Measurements from ENCODE around the gene GGCT.

Gene GGCT

GRCh38 chr7:30452280-30452930 lies 52.2 kb downstream of the GGCT start:
- H3K36me3 ChIP-seq (ENCODE audit: control insufficient read depth in 1 of 2, insufficient read depth in 2 of 2, low read length in 2 of 2), result peaks cover 15 to 54% of the 10 kb centered on the region in 2 donors
- no peak overlapping the region for H3K9ac ChIP-seq (ENCODE audit: low read depth in 1 of 2, low read length in 2 of 2)
- H3K27me3 ChIP-seq (ENCODE audit: control insufficient read depth in 1 of 2, insufficient read depth in 2 of 2, low read length in 2 of 2), result no peaks in the 10 kb centered on the region
- no peak overlapping the region for H3K27ac ChIP-seq (ENCODE audit: low read depth, low read length)
- H3K4me3 ChIP-seq (ENCODE audit: low read depth in 1 of 2, low read length in 2 of 2), result no peak overlapping the region
- H3K9me3 ChIP-seq (ENCODE audit: control insufficient read depth in 1 of 2, low read length in 2 of 2), result no peaks in the 10 kb centered on the region
- H3K4me1 ChIP-seq (ENCODE audit: control insufficient read depth in 1 of 2, insufficient read depth in 2 of 2, low read length in 2 of 2), result no peaks in the 10 kb centered on the region

GRCh38 chr7:30451539-30452279 lies 52.9 kb downstream of the GGCT start:
- H3K27me3 ChIP-seq (ENCODE audit: control insufficient read depth in 1 of 2, insufficient read depth in 2 of 2, low read length in 2 of 2), result no peaks in the 10 kb centered on the region
- H3K4me3 ChIP-seq (ENCODE audit: low read depth in 1 of 2, low read length in 2 of 2), result no peak overlapping the region
- H3K36me3 ChIP-seq (ENCODE audit: control insufficient read depth in 1 of 2, insufficient read depth in 2 of 2, low read length in 2 of 2), result peaks cover 16 to 57% of the 10 kb centered on the region in 2 donors
- no peaks in the 10 kb centered on the region for H3K4me1 ChIP-seq (ENCODE audit: control insufficient read depth in 1 of 2, insufficient read depth in 2 of 2, low read length in 2 of 2)
- no peak overlapping the region for H3K27ac ChIP-seq (ENCODE audit: low read depth, low read length)
- H3K9ac ChIP-seq (ENCODE audit: low read depth in 1 of 2, low read length in 2 of 2), result no peak overlapping the region
- H3K9me3 ChIP-seq (ENCODE audit: control insufficient read depth in 1 of 2, low read length in 2 of 2), result no peaks in the 10 kb centered on the region

GRCh38 chr7:30450983-30451497 lies 53.6 kb downstream of the GGCT start:
- Histone ChIP-seq H3K27me3 (ENCODE audit: control insufficient read depth in 1 of 2, insufficient read depth in 2 of 2, low read length in 2 of 2) (no peaks in the 10 kb centered on the region), H3K4me3 (ENCODE audit: low read depth in 1 of 2, low read length in 2 of 2) (no peak overlapping the region), H3K9me3 (ENCODE audit: control insufficient read depth in 1 of 2, low read length in 2 of 2) (no peaks in the 10 kb centered on the region), H3K4me1 (ENCODE audit: control insufficient read depth in 1 of 2, insufficient read depth in 2 of 2, low read length in 2 of 2) (no peaks in the 10 kb centered on the region), H3K27ac (ENCODE audit: low read depth, low read length) (no peak overlapping the region), H3K9ac (ENCODE audit: low read depth in 1 of 2, low read length in 2 of 2) (no peak overlapping the region), H3K36me3 (ENCODE audit: control insufficient read depth in 1 of 2, insufficient read depth in 2 of 2, low read length in 2 of 2) (peaks cover 20 to 55% of the 10 kb centered on the region in 2 donors)

GRCh38 chr7:30450240-30450982 lies 54.2 kb downstream of the GGCT start:
- Histone ChIP-seq H3K27me3 (ENCODE audit: control insufficient read depth in 1 of 2, insufficient read depth in 2 of 2, low read length in 2 of 2) (no peaks in the 10 kb centered on the region), H3K36me3 (ENCODE audit: control insufficient read depth in 1 of 2, insufficient read depth in 2 of 2, low read length in 2 of 2) (peaks cover 20 to 53% of the 10 kb centered on the region in 2 donors), H3K27ac (ENCODE audit: low read depth, low read length) (no peak overlapping the region), H3K9ac (ENCODE audit: low read depth in 1 of 2, low read length in 2 of 2) (no peak overlapping the region), H3K4me3 (ENCODE audit: low read depth in 1 of 2, low read length in 2 of 2) (no peak overlapping the region), H3K9me3 (ENCODE audit: control insufficient read depth in 1 of 2, low read length in 2 of 2) (no peaks in the 10 kb centered on the region), H3K4me1 (ENCODE audit: control insufficient read depth in 1 of 2, insufficient read depth in 2 of 2, low read length in 2 of 2) (no peaks in the 10 kb centered on the region)

- Histone ChIP-seq H3K27me3 (ENCODE audit: control insufficient read depth in 1 of 2, insufficient read depth in 2 of 2, low read length in 2 of 2) (no peaks in the 10 kb centered on the region), H3K9me3 (ENCODE audit: control insufficient read depth in 1 of 2, low read length in 2 of 2) (no peaks in the 10 kb centered on the region), H3K4me3 (ENCODE audit: low read depth in 1 of 2, low read length in 2 of 2) (no peak overlapping the region), H3K9ac (ENCODE audit: low read depth in 1 of 2, low read length in 2 of 2) (no peak overlapping the region), H3K4me1 (ENCODE audit: control insufficient read depth in 1 of 2, insufficient read depth in 2 of 2, low read length in 2 of 2) (no peaks in the 10 kb centered on the region), H3K36me3 (ENCODE audit: control insufficient read depth in 1 of 2, insufficient read depth in 2 of 2, low read length in 2 of 2) (peaks cover 9 to 42% of the 10 kb centered on the region in 2 donors), H3K27ac (ENCODE audit: low read depth, low read length) (no peak overlapping the region)
Measured at GRCh38 chr7:30448461-30449189, 56.0 kb downstream of the GGCT start.

- Histone ChIP-seq H3K4me3 (ENCODE audit: low read depth in 1 of 2, low read length in 2 of 2) (no peak overlapping the region), H3K9me3 (ENCODE audit: control insufficient read depth in 1 of 2, low read length in 2 of 2) (no peaks in the 10 kb centered on the region), H3K27ac (ENCODE audit: low read depth, low read length) (no peak overlapping the region), H3K36me3 (ENCODE audit: control insufficient read depth in 1 of 2, insufficient read depth in 2 of 2, low read length in 2 of 2) (peaks cover 9 to 33% of the 10 kb centered on the region in 2 donors), H3K4me1 (ENCODE audit: control insufficient read depth in 1 of 2, insufficient read depth in 2 of 2, low read length in 2 of 2) (no peaks in the 10 kb centered on the region), H3K9ac (ENCODE audit: low read depth in 1 of 2, low read length in 2 of 2) (no peak overlapping the region), H3K27me3 (ENCODE audit: control insufficient read depth in 1 of 2, insufficient read depth in 2 of 2, low read length in 2 of 2) (no peaks in the 10 kb centered on the region)
Measured at GRCh38 chr7:30447466-30447865, 57.2 kb downstream of the GGCT start.

Data from duodenal mucosa (tissue), 2 donors.